Measurements from ENCODE around the gene RAB24. TPM values are rescaled to one million over a fixed set of nuclear protein-coding genes. Genes with fewer than 3 reads are reported as not detected.

RAB24 gene
- total RNA-seq, 3 donors from 2014 or later (not counting 1 experiment from before 2014, with no cell fraction given): 42.5 to 55.4 (median 49.5) TPM

DNA sequence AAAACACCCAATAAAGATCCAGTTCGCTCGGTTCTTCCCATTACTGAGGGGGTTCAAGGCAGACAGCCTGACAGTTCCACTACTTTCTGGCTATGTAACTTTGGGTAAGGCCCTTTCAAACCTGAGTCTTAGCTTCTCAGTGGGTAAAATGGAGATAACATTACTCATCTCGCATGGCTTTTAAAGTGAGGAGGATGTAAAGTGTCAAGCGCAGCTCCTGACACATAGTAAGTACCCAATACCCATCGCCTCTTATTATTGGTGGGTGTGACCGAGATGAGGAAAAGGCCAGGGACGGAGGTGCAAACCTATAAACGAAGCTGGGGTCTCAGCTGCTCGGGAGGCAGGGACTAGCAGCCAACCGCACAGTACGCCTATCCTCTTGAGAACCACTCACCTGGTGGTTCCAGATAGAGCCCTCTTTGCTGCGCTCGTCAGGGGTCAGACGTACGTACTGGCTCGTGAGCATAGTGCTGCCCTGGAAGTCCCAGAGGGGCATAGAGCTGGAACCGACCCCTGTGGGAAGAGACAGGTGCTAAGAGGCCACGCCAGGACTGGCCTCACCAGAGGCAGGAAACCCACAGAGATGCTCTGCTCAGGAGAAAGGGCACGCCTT is 47.4 kb upstream of the RAB24 start:
- DNase-seq: no peak
- Histone ChIP-seq H3K4me1 (ENCODE audit: control insufficient read depth, insufficient read depth, low read length) (peaks cover 40% of the 10 kb centered on the region), H3K9me3 (ENCODE audit: control insufficient read depth, insufficient read depth, low read length) (no peaks in the 10 kb centered on the region), H3K4me3 (ENCODE audit: low read length) (peak overlapping the region; percentile 96), H3K27ac (ENCODE audit: low read length) (peak overlapping the region; percentile 91), H3K27me3 (ENCODE audit: control insufficient read depth, insufficient read depth, low read length) (no peaks in the 10 kb centered on the region), H3K36me3 (ENCODE audit: control insufficient read depth, insufficient read depth, low read length) (peaks cover 19% of the 10 kb centered on the region)
- H3K27me3 Mint-ChIP-seq (ENCODE audit: low read depth in 2 of 2): no peaks in the 10 kb centered on the region
- 9% methylated on average over 17 of the region's 19 CpGs for WGBS (ENCODE audit: insufficient coverage)
- H3K4me1 Mint-ChIP-seq: peaks cover 55 to 57% of the 10 kb centered on the region in 2 donors
- H3K36me3 Mint-ChIP-seq: no peaks in the 10 kb centered on the region
- ATAC-seq: no peak
- H3K9me3 Mint-ChIP-seq: no peaks in the 10 kb centered on the region
- TF ChIP-seq, protein P1, sequence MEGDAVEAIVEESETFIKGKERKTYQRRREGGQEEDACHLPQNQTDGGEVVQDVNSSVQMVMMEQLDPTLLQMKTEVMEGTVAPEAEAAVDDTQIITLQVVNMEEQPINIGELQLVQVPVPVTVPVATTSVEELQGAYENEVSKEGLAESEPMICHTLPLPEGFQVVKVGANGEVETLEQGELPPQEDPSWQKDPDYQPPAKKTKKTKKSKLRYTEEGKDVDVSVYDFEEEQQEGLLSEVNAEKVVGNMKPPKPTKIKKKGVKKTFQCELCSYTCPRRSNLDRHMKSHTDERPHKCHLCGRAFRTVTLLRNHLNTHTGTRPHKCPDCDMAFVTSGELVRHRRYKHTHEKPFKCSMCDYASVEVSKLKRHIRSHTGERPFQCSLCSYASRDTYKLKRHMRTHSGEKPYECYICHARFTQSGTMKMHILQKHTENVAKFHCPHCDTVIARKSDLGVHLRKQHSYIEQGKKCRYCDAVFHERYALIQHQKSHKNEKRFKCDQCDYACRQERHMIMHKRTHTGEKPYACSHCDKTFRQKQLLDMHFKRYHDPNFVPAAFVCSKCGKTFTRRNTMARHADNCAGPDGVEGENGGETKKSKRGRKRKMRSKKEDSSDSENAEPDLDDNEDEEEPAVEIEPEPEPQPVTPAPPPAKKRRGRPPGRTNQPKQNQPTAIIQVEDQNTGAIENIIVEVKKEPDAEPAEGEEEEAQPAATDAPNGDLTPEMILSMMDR (IDR thresholded peaks at IDR 0.05): no peak
- peak overlapping the region; percentile 97 for H3K4me3 Mint-ChIP-seq
- intact Hi-C loops (cut with micrococcal nuclease): loop anchor here (2.0 kb wide), 1 partner anchor 76 kb away; the partner anchor contains the start of gene GRK6
- H3K27ac Mint-ChIP-seq: peak overlapping the region; percentile 98 to 99

DNA sequence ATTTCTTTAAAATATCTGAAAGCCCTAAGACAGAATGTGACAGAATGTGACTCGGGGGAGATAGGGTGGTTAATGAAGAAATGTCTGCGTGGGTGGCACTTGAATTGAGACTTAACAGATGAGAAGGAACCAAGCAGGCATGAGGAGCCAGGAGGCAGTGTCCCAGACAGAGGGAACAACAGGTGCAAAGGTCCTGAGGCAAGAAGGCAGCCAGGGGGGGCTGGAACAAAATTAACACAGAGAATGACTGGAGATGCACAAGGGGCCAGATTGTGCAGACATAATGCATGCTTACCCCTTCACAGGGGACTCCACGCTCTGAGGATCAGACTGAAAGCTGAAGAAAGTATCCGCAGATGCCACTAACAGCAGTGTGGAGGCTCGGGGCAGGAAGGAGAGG is 46.2 kb upstream of the RAB24 start:
- 85% methylated on average over 5 of the region's 5 CpGs for WGBS (ENCODE audit: insufficient coverage)
- Mint-ChIP-seq H3K4me1 (peaks cover 46 to 48% of the 10 kb centered on the region in 2 donors), H3K27ac (peak overlapping the region; percentile 98 to 99), H3K9me3 (no peaks in the 10 kb centered on the region), H3K4me3 (peak overlapping the region; percentile 78), H3K27me3 (ENCODE audit: low read depth in 2 of 2) (no peaks in the 10 kb centered on the region), H3K36me3 (no peaks in the 10 kb centered on the region)
- Histone ChIP-seq H3K27me3 (ENCODE audit: control insufficient read depth, insufficient read depth, low read length) (no peaks in the 10 kb centered on the region), H3K4me1 (ENCODE audit: control insufficient read depth, insufficient read depth, low read length) (peaks cover 33% of the 10 kb centered on the region), H3K27ac (ENCODE audit: low read length) (no peak overlapping the region), H3K36me3 (ENCODE audit: control insufficient read depth, insufficient read depth, low read length) (peaks cover 23% of the 10 kb centered on the region), H3K9me3 (ENCODE audit: control insufficient read depth, insufficient read depth, low read length) (no peaks in the 10 kb centered on the region), H3K4me3 (ENCODE audit: low read length) (no peak overlapping the region)
- ATAC-seq (no peak), DNase-seq (no peak)
- intact Hi-C loops (cut with micrococcal nuclease): loop anchor here (2.0 kb wide), 1 partner anchor 77 kb away; the partner anchor contains the start of gene GRK6
- TF ChIP-seq, protein P1 (IDR thresholded peaks at IDR 0.05): no peak

DNA sequence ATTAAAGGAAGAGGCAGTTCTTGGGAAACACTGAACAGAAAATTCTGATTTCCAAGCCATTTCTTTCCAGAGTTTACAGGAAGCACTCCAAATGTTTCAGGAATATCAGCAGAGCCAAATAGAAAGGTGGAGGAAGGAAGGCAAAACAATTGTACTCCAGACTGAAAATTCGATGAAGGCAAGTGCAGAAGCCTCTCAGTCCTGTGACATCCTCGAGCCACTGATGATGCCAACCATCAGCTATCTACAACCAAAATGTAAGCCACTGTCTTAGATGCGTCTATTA is 45.8 kb upstream of the RAB24 start:
- H3K27ac Mint-ChIP-seq: peak overlapping the region; percentile 98 to 99
- peak overlapping the region; percentile 78 for H3K4me3 Mint-ChIP-seq
- no peak for DNase-seq
- no peak overlapping the region for H3K4me3 ChIP-seq (ENCODE audit: low read length)
- TF ChIP-seq, protein P1 (IDR thresholded peaks at IDR 0.05): no peak
- no peaks in the 10 kb centered on the region for H3K27me3 ChIP-seq (ENCODE audit: control insufficient read depth, insufficient read depth, low read length)
- H3K9me3 Mint-ChIP-seq: no peaks in the 10 kb centered on the region
- H3K9me3 ChIP-seq (ENCODE audit: control insufficient read depth, insufficient read depth, low read length): no peaks in the 10 kb centered on the region
- no peaks in the 10 kb centered on the region for H3K27me3 Mint-ChIP-seq (ENCODE audit: low read depth in 2 of 2)
- peaks cover 42 to 44% of the 10 kb centered on the region in 2 donors for H3K4me1 Mint-ChIP-seq
- H3K4me1 ChIP-seq (ENCODE audit: control insufficient read depth, insufficient read depth, low read length): peaks cover 33% of the 10 kb centered on the region
- intact Hi-C loops (cut with micrococcal nuclease): no loop called here
- H3K27ac ChIP-seq (ENCODE audit: low read length): no peak overlapping the region
- H3K36me3 ChIP-seq (ENCODE audit: control insufficient read depth, insufficient read depth, low read length): peaks cover 23% of the 10 kb centered on the region
- WGBS (ENCODE audit: insufficient coverage): 75% methylated on average over 3 of the region's 3 CpGs
- H3K36me3 Mint-ChIP-seq: no peaks in the 10 kb centered on the region
- ATAC-seq: no peak

DNA sequence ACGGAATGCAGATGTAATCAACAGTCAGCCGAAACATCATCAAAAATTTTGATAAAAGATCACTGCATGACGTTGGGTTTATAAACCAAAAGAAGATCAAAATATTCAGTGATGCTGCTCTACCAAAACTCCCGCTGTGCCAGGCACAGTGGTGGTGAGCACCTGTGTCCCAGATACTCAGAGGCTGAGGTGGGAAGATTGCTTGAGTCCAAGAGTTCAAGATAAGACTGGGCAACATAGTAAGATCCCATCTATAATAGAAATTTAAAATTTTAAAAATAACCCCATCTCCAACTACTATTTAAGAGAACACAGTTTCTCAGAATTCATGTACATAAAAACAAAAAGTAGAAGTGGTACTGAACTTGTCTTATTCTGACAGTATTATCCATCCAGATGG is 44.2 kb upstream of the RAB24 start:
- Mint-ChIP-seq H3K36me3 (no peaks in the 10 kb centered on the region), H3K4me3 (no peak overlapping the region), H3K27me3 (ENCODE audit: low read depth in 2 of 2) (no peaks in the 10 kb centered on the region), H3K27ac (no peak overlapping the region), H3K4me1 (peaks cover 41 to 44% of the 10 kb centered on the region in 2 donors), H3K9me3 (no peaks in the 10 kb centered on the region)
- Histone ChIP-seq H3K9me3 (ENCODE audit: control insufficient read depth, insufficient read depth, low read length) (no peaks in the 10 kb centered on the region), H3K4me1 (ENCODE audit: control insufficient read depth, insufficient read depth, low read length) (peaks cover 33% of the 10 kb centered on the region), H3K36me3 (ENCODE audit: control insufficient read depth, insufficient read depth, low read length) (peaks cover 26% of the 10 kb centered on the region), H3K27me3 (ENCODE audit: control insufficient read depth, insufficient read depth, low read length) (no peaks in the 10 kb centered on the region), H3K27ac (ENCODE audit: low read length) (no peak overlapping the region), H3K4me3 (ENCODE audit: low read length) (no peak overlapping the region)
- no peak for DNase-seq
- TF ChIP-seq, protein P1 (IDR thresholded peaks at IDR 0.05): no peak
- 93% methylated on average over 4 of the region's 4 CpGs for WGBS (ENCODE audit: insufficient coverage)
- ATAC-seq: no peak
- intact Hi-C loops (cut with micrococcal nuclease): no loop called here

Measured in natural killer cell (primary cell).